CD4-positive, alpha-beta T cell treated with Interleukin-17A for 1 hour (primary cell): ENCODE measurements around the gene NSF.
"Not testable (repeated sequence)": the region's sequence is repeated elsewhere in the genome, so short reads cannot be mapped to it uniquely, and the experiment has no call there.

Experiments used
- DNase-seq: peaks from one replicate; pipeline ENCODE4 v3.0.0-alpha.2; 2020

The NSF gene

DNA sequence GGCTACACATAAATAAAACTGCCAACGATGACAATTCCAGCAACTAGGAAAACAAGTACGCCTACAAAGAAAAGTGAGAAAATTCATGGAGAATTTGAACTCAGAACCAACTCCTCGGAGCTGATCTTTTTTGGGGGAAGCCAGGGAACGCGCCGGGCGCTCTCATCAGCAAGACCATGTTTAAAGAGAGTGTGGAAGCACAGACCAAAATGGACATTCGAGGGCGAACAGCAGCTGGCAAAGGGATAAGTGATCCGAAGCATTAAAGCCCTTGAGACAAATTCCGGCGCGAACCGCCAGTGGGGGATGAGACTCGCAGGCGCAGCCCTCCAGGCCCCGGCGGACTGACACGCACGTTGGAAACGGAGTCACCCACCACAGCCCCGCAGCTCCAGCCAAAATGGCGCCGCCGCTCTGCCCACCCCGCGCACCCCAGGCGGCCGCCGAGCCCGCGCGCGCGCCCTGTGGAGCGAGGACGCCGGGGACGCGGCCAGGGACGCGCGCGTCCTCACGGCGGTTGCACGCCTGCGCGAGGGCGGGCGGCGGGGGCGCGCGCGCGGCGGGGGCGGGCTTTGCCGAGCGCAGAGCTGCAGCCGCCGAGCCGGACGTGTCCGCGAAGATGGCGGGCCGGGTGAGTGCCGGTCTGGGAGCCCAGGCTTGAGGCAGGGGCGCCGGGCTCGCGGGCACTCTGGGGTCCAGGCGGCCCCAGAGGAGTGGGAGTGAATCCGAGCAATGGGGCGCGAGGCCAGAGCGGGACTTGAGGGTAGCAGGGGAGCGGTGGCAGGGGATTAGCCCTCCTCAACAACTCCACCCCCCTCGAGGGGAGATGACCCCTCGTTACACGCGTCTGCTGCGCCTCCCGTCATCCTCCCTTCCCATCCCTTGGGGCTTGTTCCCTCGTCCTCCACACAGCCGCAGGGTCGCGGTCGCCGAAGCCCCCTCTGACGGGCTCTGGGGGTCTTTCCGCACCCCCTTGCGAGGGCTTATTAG, at the start of gene NSF:
Gene NSF (plus strand): TSS at position 513 of the 990 bp plus-strand sequence. CDS start 107 bp downstream, at position 620.
- DNase-seq, result not testable (repeated sequence)

DNA sequence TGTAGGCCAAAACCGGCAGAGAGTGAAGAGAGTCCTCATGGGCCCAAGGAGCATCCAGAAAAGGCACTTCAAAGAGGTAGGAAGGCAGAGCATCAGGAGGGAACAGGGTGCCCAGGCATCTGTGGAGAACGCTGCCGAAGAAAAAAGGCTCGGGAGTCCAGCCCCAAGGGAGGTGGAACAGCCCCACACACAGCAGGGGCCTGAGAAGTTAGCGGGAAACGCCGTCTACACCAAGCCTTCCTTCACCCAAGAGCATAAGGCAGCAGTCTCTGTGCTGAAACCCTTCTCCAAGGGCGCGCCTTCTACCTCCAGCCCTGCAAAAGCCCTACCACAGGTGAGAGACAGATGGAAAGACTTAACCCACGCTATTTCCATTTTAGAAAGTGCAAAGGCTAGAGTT, 41.9 kb upstream of the NSF start:
- not testable (repeated sequence) for DNase-seq

DNA sequence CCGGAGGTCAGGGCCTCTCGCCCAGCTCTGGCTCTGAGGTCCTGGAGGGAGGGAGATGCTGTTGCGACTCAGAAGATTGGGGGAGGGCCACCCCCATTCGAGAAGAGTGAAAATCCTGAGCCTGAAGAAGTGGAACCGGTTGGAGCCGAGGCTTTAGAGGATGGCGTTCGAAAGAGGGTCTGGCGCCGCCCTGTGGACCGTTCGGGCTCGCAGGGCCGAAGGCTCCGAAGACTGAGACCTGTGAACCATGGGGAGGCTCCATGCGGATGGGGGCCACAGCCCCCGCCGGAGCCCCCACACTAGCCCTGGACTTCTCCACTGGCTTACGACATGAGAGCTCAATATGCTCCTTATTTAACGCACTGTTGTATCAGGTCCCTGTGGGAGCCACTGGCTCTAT, 31.3 kb upstream of the NSF start:
- DNase-seq, result not testable (repeated sequence)

DNA sequence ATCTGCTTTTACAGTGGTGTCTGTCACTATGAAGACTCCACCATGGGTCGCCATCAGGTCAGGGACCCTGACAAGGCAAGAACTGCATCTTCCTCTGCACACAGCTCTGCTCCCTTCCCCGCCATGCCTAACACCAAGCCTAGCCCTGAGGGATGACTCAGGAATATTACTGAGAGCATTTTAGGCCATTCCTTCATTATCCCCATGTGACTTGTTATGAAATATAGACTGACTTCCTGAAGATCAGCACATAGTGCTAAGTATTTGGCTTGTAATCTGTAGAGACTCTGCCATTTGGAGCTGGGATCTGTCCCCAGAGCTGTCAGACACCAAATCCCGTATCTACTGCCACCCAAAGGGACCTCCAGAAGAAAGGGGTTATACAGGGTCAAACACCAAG, 30.4 kb upstream of the NSF start:
- DNase-seq, result not testable (repeated sequence)

DNA sequence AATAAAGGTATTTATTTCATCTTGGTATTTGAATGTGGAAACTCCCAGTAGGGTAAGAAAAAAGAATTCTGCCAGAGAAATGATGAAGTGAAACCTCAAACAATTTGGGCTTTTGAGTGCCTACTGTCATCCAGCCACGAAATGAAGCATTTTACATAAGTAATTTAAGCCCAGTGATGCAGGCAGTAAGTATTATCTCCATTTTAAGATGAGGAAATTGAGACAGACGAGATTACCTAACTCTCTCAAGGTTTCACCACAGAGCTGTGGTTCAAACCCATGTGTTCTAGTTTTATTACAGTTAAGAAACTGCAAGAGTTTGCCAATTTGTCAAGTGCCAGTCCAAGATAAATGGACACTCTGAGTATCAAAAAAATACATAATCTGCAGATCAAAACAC, 24.2 kb upstream of the NSF start:
- DNase-seq, result not testable (repeated sequence)

DNA sequence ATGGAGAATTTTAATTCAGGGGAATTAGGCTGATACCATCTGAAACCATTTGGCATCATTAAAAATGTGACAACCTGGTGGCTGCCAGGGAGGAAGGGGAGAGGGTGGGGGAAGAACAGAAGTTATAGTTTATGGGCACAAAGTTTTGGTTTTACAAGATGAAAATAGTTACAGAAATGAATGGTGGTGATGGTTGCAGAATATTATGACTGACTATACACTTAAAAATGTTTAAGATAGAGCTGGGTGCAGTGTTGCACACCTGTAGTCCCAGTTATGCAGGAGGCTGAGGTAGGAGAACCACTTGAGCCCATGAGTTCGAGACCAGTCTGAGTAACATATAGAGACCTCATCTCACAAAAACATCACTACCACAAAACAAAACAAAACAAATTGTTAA, 23.5 kb upstream of the NSF start:
- DNase-seq, result not testable (repeated sequence)

DNA sequence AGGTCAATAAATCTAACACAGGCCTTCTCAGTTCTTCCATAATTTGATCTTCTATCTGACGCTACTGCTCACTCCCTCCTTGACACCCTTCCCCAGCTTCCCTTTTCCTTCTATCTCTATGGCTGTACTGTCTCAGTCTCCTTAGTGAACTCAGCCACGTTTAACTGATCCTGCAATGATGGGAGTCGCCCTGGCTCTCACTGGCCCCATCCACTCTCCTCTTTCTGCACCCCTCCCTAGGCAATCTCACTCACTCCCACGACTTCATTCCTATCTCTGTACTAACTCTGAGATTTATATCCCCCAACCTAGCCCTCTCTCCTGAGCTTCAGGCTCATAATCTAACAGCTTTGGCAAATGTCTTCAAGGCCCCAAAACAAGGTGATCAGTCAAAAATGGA, 18.7 kb upstream of the NSF start:
- not testable (repeated sequence) for DNase-seq

DNA sequence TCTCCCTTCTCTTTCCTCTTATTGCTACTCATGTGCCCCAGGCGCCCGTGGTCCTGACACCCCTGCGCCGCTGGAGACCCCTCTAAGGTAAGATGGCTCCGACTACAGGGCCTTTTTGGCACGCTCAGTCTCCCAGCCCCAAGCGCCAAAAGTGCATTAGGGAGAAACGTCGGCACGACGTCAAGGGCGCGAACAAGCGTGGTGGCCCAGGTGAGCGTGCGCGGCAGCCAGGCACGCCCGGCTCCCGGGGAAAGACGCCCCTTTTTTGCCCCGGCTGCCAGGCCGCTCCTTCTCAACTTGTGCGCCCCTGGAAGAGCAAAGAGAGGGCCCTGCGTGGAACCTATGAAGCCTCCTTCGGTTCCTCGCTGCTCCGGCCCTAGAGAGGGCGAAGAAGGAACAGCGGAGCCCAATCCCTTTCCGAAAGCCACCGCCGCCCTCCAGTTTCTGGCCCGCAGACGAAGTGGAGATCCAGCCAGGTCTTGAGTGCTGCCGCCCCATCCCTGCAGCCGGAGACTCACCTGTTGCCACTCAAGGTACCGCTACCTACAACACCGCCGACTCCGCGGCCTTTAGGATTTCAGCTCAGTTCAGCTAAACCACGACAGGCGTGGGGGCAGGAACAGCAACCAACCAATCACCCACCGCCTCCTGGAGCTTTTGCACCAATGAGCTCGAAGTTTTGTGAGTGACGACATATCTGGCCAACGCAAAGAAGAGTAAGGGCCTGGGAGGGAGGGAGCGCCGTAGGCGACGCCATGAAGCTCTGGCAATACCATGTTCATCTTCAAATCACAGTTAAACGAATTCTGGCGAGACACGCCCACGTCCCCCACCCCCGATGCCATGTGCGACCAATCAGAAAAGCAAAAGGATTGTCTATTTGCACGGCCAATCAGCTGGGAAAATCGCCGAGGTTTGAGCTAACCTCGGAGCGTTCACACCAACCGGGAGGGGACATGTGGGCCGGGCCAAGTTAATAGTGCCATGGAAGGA, 11.1 kb upstream of the NSF start, which contains the start of gene ARL17A:
Gene ARL17A (minus strand): TSS at position 609 of the 993 bp plus-strand sequence. CDS start 3,369 bp downstream, outside the sequence.
- peak; percentile 96 for DNase-seq

DNA sequence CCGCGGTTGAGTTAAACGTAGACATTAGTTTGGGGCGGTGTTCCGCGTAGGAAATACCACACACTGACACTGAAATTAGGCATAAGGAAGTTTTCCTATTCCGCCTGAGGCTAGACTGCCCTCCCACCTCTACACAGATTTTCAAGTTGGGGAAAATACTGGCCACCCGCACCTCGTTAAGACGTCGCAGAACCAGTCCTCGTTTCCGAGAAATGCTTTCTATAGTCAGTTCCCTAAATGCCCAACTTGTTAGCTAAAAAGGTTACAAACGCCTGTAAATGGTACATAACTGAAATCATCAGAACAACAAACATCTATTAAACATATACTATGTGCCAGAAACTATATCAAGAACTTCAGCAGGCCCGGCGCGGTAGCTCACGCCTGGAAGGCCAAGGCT, 10.4 kb upstream of the NSF start:
- not testable (repeated sequence) for DNase-seq

DNA sequence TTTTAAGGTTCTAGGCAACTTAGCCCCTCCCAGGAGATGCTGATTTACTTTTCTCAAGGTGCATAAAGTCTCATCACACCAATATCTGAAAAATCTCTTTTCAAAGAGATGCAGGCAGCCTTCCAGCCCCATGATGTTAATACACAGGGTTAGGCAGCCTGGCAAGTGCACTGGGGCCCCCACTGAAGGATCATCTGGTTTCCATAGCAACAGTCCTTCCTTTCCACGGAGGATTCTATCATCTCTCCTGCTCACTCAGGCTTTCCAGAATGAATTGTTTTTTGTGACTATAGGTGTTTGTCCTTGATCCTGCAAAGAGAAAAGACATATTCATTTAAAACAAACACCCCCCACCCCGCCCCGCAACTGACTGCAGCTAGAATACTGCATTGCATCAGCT, 5.0 kb upstream of the NSF start:
- not testable (repeated sequence) for DNase-seq

DNA sequence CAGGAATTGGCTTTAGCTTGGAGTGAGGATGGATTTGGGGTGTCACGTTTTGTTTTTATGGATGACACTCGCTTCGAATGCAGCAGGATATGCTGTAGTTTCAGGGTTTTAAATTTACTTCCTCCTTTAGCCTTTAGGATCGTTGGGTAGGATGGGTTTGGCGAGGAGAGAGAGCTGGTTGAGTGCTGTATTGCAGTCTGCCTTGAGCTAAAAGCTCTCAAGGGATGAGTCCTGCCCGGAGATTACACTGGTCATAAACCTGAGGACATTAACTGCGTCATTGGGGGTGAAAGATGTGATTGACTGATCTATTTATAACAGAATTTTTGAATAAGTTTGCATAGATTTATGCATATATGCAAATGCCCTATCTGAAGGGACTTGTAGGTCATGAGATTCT, 863 bp downstream of the NSF start:
- DNase-seq, result not testable (repeated sequence)

DNA sequence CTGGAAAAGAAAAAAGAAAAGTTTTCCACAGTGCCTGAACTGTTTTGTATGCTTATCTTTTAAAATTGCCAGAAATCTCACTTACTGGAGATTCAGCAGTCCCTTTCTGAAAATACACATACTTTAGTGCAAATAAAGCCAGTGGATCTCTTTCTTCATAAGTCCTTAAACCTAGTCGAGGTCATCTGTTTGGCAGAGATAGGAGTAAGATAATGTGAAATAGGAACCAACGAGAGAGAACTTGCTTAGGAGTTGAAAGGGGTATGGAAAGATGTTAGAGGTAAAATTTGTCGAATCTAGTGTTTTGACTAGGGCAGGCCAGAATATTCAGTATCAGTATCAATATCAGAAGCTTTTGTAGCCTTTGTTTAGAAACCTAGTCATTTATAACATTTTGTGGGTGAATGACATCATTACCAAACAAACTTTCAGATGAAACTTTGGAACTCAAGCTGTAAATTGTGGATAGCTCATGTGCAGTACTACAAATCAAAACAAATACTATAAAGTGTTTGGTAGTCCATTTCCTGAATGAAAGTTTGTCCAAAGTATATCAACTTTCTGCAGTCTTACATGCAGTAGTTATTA, 8.0 kb downstream of the NSF start:
- not testable (repeated sequence) for DNase-seq

DNA sequence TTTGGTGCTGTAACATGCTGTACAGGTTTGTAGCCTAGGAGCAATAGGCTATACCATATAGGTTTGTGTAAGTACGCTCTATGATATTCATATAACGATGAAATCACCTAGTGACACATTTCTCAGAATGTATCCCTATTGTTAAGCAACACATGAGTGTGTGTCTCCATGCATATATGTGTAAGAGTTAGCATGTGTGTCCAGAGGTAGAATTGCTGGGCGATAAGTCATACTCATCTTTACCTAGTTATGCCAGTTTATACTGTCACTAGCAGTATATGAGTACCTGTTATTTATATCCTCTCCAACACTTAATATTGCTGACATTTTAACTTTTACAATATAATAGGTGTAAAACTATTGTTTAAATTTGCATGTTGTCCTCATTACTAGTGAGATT, 10.3 kb downstream of the NSF start:
- DNase-seq, result not testable (repeated sequence)

DNA sequence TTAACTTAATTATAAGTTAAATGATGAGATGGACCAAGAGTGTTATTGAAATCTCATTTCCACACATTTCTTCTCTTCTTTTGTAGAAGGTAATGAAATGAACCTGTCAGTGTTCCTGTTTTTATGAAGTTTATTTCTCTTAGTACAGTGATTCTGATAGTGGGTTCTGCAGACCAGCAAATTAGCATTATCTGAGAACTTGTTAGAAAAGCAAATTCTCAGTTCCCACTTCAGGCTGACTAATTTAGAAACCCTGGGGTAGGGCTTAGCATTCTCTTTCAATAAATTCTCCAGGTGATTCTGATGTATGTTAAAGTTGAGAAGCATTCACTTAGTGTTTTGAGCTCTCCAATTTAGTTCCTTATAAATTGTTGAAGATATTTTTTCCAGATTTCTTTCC, 12.7 kb downstream of the NSF start:
- DNase-seq, result not testable (repeated sequence)

DNA sequence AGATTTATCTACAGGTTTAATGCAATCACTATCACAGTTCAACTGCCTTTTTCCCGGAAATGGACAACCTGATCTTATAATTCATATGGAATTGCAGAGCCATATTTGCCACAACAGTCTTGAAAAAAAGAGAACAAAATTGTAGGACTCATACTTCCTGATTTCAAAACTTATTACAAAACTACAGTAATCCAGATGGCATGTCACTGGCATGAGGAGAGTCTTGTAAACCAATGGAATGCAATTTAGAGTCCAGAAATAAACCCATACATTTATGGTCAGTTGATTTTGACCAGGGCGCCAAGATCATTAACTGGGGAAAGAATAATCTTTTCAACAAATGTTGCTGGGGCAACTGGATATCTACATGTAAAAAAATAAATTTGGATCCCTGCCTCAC, 20.8 kb downstream of the NSF start:
- DNase-seq, result not testable (repeated sequence)

DNA sequence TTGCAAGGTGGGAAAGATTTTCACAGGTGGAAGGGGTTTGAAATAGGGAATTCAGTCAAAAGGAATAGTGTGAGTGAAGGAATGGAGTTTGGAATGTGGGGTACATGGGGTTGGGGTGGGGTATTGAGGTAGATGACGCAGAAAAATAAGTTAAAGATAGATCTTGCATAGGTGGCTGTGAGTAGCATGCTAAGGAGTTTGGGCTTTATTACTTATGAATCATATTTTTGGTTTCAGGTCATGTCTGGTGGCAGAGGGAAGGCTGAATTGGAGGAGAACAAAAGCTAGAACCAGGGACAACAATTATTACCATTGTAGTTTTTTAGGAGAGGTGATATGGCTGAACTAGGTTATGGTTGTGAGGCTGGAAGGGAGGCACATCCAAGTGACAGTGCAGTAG, 23.4 kb downstream of the NSF start:
- not testable (repeated sequence) for DNase-seq

DNA sequence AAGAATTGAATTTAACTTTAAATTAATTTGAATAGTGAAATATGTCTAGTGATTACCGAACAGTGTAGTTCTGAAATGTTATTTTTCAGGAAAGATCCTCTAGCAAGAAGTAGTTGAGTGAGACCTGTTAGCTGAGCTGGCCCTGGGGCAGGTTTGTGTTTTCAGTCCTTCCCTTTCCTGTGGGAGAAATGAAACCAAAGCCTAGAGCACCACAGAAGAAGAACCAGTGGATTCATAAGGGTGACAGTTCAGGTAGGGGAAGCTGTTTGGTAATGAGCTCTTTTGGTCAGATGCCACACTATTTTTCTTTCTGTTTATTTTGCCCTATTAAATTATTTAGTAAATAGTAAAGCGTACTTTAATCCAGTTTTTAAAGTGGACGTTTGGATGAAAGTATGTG, 26.7 kb downstream of the NSF start:
- DNase-seq, result not testable (repeated sequence)

DNA sequence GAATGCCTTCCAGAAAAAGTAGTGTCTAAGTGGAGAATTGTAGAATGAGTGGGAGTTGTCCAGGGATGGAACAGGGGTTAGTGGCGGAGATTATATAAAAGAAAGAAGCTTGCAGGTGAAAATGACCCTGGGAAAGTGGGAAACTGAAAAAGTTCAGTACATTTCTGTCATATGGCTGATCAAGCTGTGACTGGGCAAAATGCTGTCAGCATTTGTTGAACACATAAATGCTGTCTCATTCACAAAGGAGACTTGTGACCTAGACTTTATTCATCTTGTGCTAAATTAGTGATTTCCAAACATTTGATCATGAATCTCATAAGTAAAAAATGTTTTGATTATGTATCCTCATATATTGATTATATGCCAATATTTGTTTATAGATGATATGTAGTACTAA, 28.5 kb downstream of the NSF start:
- DNase-seq, result not testable (repeated sequence)

DNA sequence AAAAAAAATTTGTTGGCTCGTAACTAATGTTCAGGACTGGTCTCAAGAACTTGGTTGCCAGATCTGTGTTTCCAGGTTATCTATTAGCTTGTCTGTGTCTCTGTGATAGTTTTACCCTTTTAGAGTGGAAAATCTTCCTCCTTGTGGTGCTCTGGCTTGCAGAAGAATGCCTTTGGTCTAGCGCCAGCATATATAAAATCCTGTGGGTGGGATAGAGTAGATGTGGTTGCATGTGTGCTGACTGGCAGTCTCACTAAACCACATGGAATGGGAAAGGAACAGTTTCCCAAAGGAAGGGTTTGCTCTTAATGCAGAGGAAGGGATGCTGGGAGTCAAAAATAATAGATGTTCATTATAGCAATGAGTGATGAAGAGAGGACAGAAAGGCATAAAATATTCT, 33.3 kb downstream of the NSF start:
- not testable (repeated sequence) for DNase-seq

DNA sequence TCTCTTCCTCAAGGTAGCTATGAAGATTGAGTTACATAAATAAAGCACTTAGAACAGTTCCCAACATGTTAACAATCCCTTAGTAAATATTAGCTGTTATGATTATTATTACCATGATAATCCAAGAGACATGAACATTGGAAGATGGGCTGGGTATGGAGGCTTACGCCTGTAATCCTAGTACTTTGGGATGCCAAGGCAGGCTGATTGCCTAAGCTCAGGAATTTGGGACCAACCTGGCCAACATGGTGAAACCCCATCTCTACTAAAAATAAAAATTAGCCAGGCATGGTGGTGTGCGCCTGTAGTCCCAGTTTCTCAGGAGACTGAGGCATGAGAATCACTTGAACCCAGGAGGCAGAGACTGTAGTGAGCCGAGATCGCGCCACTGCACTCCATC, 34.3 kb downstream of the NSF start:
- DNase-seq, result not testable (repeated sequence)

DNA sequence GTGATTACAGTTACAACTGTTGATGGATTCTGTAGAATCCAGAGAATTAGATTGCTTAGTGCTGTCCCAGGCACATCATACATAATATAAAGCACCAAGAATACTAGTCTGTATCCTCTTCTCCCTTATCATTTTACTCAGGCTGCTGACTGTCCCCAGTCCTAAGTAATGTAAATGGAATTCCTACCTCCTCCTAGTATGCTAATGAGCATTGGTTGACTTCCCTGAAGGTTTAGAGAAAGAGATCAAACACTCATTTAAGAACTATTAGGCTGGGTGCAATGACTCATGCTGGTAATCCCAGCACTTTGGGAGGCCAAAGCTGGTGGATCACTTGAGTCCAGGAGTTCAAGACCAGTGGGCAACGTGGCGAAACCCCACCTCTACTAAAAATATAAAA, 37.0 kb downstream of the NSF start:
- not testable (repeated sequence) for DNase-seq

DNA sequence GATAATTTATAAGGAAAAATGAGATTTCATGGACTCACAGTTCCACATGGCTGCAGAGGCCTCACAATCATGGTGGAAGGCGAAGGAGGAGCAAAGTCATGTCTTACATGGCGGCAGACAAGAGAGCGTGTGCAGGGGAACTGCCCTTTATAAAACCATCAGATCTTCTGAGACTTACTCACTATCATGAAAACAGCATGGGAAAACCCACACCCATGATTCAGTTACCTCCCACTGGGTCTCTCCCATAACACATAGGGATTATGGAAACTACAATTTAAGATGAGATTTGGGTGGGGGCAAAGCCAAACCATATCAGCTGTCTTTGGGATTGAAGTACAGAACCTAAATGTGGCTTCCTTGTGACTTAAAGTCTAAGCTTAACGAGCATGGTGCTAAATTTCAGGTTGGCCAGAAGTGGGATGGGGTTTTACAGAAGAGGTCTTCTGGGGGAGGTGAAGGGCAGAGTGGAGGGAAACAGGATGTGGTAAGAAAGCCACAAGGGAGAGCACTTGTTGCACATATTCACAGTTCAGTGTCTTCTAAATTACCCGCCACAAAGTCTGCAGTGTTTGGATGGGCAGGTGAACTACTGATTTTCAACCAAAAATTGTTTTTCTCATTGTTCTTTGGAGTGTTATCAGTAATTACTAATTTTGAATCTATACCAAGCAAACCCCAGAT, 38.4 kb downstream of the NSF start:
- not testable (repeated sequence) for DNase-seq
